GM12891 (cell line): Measurements from ENCODE around the gene ICOSLG.
"Not testable (repeated sequence)": the region's sequence is repeated elsewhere in the genome, so short reads cannot be mapped to it uniquely, and the experiment has no call there.

ENCODE experiments used
- POLR2A ChIP-seq: IDR thresholded peaks from 2 replicates; pipeline ENCODE4 v1.6.1; 2011; ENCODE audit warnings: low read depth, low read length, control low read depth
- POLR2AphosphoS5 ChIP-seq: IDR thresholded peaks from 2 replicates; pipeline ENCODE4 v1.6.1; 2011; ENCODE audit warnings: low read depth, low read length, control low read depth
- TAF1 ChIP-seq: IDR thresholded peaks from 2 replicates; pipeline ENCODE4 v1.6.1; 2011; ENCODE audit warnings: low read depth, low read length, control low read depth

- not testable (repeated sequence) for TF ChIP-seq POLR2A, POLR2AphosphoS5, TAF1
These were observed 46.3 kb downstream of the ICOSLG start for GRCh38 chr21:44194451-44194850.
